HFFc6 (cell line): ENCODE results near the gene ASS1. TPM values are rescaled to one million over a fixed set of nuclear protein-coding genes. Genes with fewer than 3 reads are reported as not detected.

Source experiments
- DNase-seq: peaks from one replicate; pipeline ENCODE4 v3.0.0-alpha.2; 2018
- H3K27ac Mint-ChIP-seq: 2 replicates; pipeline ENCODE4 v1.8.0; 2020; ENCODE audit warnings: mild to moderate bottlenecking, mixed read lengths
- H3K27me3 Mint-ChIP-seq: 2 replicates; pipeline ENCODE4 v1.8.0; 2021; ENCODE audit warnings: mild to moderate bottlenecking, moderate library complexity, mixed read lengths; ENCODE audit not compliant: insufficient read depth
- H3K36me3 Mint-ChIP-seq: 2 replicates; pipeline ENCODE4 v1.8.0; 2021; ENCODE audit warnings: low read depth, mixed read lengths
- H3K4me1 Mint-ChIP-seq: 2 replicates; pipeline ENCODE4 v1.8.0; 2020; ENCODE audit warnings: low read depth, mixed read lengths
- H3K4me3 Mint-ChIP-seq: 2 replicates; pipeline ENCODE4 v1.8.0; 2020; ENCODE audit warnings: mild to moderate bottlenecking, moderate library complexity, mixed read lengths
- H3K9me3 Mint-ChIP-seq: 2 replicates; pipeline ENCODE4 v1.8.0; 2020; ENCODE audit warnings: mild to moderate bottlenecking, mixed read lengths
- total RNA-seq, 6 experiments: library from RNA; stranded (reverse); fragmentation: NEBNext Ultra II Directional; extraction: Animal tissue kit (Norgen Biotek cat#: 25700); gene quantifications; 2 replicates in 1 of 6; 3 replicates in 5 of 6; pipeline ENCODE4 v1.2.3, GENCODE V29; 2021
- TF ChIP-seq, protein P1 (sequence below): fragments of 200-600 bp; sonication (generic); IDR thresholded peaks from 2 replicates; pipeline ENCODE4 v1.5.0; 2021; ENCODE audit warnings: antibody characterized with exemption, mild to moderate bottlenecking

The ASS1 gene
- total RNA-seq, 6 experiments from 2014 or later, result 48.6 to 103 (median 53.7) TPM

DNA sequence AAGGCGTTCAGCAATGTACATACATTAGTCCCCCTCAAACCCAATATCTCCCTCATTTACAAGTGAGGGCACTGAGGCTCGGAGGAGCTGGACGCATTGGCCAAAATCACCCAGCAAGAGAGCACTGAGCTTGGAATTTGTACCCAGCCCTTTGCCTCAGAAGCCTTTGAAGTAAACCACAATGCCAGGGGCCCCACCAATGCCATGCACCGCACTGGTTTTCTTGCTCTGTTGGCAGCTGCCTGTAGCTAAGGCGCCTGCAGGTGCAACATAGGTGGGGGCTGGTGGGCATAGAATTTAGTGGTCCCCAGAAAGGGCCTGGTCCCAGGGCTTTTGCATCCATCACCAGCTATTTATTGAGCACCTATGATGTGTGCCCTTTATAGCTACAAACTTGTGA is 97.3 kb downstream of the ASS1 start:
- Mint-ChIP-seq H3K4me3 (no peak overlapping the region), H3K9me3 (no peaks in the 10 kb centered on the region), H3K4me1 (peaks cover 27% of the 10 kb centered on the region), H3K27ac (no peak overlapping the region), H3K27me3 (peaks cover 32% of the 10 kb centered on the region), H3K36me3 (no peaks in the 10 kb centered on the region)
- DNase-seq, result no peak
- TF ChIP-seq, protein P1, sequence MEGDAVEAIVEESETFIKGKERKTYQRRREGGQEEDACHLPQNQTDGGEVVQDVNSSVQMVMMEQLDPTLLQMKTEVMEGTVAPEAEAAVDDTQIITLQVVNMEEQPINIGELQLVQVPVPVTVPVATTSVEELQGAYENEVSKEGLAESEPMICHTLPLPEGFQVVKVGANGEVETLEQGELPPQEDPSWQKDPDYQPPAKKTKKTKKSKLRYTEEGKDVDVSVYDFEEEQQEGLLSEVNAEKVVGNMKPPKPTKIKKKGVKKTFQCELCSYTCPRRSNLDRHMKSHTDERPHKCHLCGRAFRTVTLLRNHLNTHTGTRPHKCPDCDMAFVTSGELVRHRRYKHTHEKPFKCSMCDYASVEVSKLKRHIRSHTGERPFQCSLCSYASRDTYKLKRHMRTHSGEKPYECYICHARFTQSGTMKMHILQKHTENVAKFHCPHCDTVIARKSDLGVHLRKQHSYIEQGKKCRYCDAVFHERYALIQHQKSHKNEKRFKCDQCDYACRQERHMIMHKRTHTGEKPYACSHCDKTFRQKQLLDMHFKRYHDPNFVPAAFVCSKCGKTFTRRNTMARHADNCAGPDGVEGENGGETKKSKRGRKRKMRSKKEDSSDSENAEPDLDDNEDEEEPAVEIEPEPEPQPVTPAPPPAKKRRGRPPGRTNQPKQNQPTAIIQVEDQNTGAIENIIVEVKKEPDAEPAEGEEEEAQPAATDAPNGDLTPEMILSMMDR, result no peak

DNA sequence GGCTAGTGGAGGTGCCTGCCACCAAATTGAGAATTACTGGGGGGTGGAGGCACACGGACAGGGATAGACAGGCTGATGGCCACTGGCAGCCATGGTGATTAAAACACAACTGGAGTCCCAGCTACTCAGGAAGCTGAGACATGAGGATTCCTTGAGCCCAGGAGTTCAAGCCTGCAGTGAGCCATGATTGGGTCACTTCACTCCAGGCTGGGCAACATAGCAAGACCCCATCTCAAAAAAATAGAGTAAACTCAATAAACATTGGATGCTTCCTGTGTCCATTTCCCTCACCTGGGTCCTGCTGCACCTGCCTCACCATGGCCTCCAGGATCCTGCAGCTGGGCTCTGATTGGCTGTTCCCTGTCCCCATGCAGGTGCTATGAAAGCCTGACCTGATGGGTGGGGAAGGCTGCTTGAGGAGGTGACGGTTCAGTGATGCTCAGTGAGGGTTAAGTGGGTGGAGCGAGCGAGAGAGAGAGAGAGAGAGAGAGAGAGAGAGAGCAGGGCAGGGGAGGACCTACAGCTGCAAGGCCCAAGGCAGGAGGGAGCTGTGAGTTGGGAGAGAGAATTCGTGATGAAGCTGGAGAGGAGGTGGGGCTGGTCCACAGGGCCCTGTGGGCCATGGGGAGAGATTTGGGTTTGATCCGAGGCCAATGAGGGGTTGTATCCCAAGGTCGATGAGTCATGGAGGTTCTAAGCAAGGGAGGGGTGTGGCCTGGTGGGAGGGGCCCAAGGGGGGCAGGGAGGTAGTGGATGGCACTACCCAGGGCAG is 97.9 kb downstream of the ASS1 start:
- Mint-ChIP-seq H3K27me3 (peaks cover 31% of the 10 kb centered on the region), H3K4me1 (peaks cover 23% of the 10 kb centered on the region), H3K27ac (no peak overlapping the region), H3K9me3 (no peaks in the 10 kb centered on the region), H3K4me3 (no peak overlapping the region), H3K36me3 (no peaks in the 10 kb centered on the region)
- TF ChIP-seq, protein P1, result no peak
- DNase-seq, result no peak

DNA sequence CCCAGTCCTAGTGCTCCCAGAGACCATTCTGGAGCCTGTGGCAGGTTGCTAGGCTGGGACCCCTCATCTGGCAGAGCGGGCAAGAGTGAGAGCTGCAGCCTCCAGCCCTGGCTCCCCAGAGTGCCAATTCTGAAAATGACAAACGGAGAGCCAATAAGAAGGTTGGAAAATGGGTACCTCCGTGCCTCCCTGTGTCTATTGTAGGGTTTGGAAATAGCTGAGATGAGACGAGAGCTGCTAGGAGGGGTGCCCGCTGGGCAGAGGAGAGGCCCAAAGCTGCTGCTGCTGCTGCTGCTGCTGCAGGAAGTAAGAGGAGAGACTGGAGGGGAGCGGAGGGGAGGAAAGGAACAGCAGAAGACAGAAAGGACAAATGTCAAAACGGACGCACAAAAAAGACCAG is 98.6 kb downstream of the ASS1 start:
- H3K36me3 Mint-ChIP-seq, result no peaks in the 10 kb centered on the region
- H3K27ac Mint-ChIP-seq, result no peak overlapping the region
- H3K4me3 Mint-ChIP-seq, result no peak overlapping the region
- no peaks in the 10 kb centered on the region for H3K9me3 Mint-ChIP-seq
- H3K27me3 Mint-ChIP-seq, result peaks cover 28% of the 10 kb centered on the region
- peaks cover 16% of the 10 kb centered on the region for H3K4me1 Mint-ChIP-seq
- DNase-seq, result no peak
- TF ChIP-seq, protein P1, result no peak

DNA sequence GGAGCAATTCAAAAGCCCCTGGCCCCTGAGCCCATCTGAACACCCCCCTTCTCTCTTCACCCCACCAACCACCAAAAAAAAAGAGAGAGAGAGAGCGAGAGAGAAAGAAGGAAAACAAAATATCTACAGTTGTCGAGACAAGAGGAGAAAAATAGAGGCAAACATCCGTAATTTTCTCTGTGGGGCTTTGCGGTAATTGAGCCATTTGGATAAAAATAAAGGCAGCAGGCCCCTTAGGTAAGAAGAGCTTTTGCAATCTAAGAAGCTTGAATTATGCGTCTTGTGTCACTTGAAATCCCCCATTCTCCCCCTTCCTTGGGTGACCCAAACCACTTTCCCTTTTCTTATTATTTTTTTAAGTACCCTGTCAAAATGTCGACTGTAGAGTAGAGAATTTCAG is 99.1 kb downstream of the ASS1 start:
- DNase-seq, result no peak
- no peak overlapping the region for H3K4me3 Mint-ChIP-seq
- TF ChIP-seq, protein P1, result no peak
- H3K9me3 Mint-ChIP-seq, result peaks cover 1% of the 10 kb centered on the region
- no peak overlapping the region for H3K27ac Mint-ChIP-seq
- peaks cover 28% of the 10 kb centered on the region for H3K27me3 Mint-ChIP-seq
- H3K4me1 Mint-ChIP-seq, result peaks cover 11% of the 10 kb centered on the region
- no peaks in the 10 kb centered on the region for H3K36me3 Mint-ChIP-seq

DNA sequence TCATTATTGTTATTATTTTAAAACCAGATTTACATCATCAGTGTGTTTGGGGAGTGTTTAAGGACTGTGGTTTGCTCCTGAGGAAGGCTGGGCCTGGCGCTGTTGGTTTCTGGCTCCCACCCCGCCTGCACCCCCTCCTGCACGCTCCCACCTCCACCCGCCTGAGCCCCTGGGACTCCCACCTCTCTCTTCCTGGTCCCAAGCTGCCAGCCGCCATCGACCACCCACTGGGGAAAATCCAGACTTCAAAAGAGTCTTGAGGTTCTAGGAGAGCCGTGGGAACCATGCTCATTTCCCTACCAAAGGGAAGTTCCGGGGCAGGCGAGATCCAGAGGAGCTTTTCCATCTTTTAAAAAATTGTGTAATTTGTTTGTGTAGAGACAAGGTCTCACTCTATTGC is 99.6 kb downstream of the ASS1 start:
- Mint-ChIP-seq H3K4me1 (peaks cover 8% of the 10 kb centered on the region), H3K27ac (no peak overlapping the region), H3K36me3 (peaks cover 3% of the 10 kb centered on the region; the same call in 1 of the 2 replicates), H3K27me3 (peaks cover 31% of the 10 kb centered on the region), H3K4me3 (no peak overlapping the region), H3K9me3 (peaks cover 6% of the 10 kb centered on the region)
- TF ChIP-seq, protein P1, result no peak
- DNase-seq, result no peak
